Measurements from ENCODE around the gene ITGA8.

GRCh38 chr10:15570738-15571339 lies 148.9 kb downstream of the ITGA8 start:
- TF ChIP-seq CTCF (optimal IDR thresholded peaks at IDR 0.05 in 1 of 3, IDR thresholded peaks at IDR 0.05 in 1 of 3, conservative IDR thresholded peaks at IDR 0.05 in 1 of 3; ENCODE audit: extremely low read depth in 1 of 3, insufficient read depth in 2 of 3, low read length in 3 of 3) (no peak), EZH2 (IDR thresholded peaks at IDR 0.05; ENCODE audit: low read length) (no peak)
